K562 (cell line): ENCODE measurements around the gene MAPT. TPM values are rescaled to one million over a fixed set of nuclear protein-coding genes. Genes with fewer than 3 reads are reported as not detected.

Experiments used
- ATAC-seq: fragments of 200-7000 bp; cut with Tn5 transposase; 3 replicates; pipeline ENCODE4 v1.9.1; 2020; ENCODE audit warnings: moderate library complexity
- BruUV-seq: library from RNA; stranded (reverse); fragments of 400-500 nt; replicated peaks from 2 replicates; lab custom pipeline; 2021; lab: Mats Ljungman, UMichigan
- CTCF ChIA-PET: fragments of 300-600 bp; formaldehyde crosslinking; extraction: SDS; loops from one replicate; lab custom pipeline; 2021; ENCODE audit warnings: low intra/inter-chr PET ratio; lab: Yijun Ruan, JAX
- POLR2A ChIA-PET: fragments of 300-600, 350-650 bp; sonication (Branson Sonifier 250); formaldehyde crosslinking; extraction: SDS; loops from one replicate; lab custom pipeline; 2021; ENCODE audit warnings: antibody characterized with exemption, inconsistent platforms; lab: Yijun Ruan, JAX
- DNase-seq, 4 experiments: peaks; one replicate each; pipeline versions ENCODE4 v3.0.0 to v3.0.0-alpha.2; 2011 to 2018; ENCODE audit warnings: low spot score in 3 of 4, mixed read lengths in 3 of 4; ENCODE audit errors: extremely low read depth in 1 of 4
- FAIRE-seq: peaks from 2 replicates; lab custom pipeline; 2011; peaks lifted over from hg19 to GRCh38; lab: Jason Lieb, UNC
- H2AFZ ChIP-seq: 2 replicates; pipeline ENCODE4 v1.6.0; 2011; ENCODE audit warnings: low read depth, low read length, control low read depth, inconsistent platforms
- H3K27ac ChIP-seq: fragments of 200-600 bp; 3 replicates; pipeline ENCODE4 v1.8.0; 2011; ENCODE audit warnings: low read depth, mild to moderate bottlenecking, control low read depth, inconsistent platforms, low read length, moderate library complexity, mixed read lengths; ENCODE audit errors: extremely low read depth
- H3K27me3 ChIP-seq, 2 experiments: fragments of 300-600 bp in 1 of 2; 2 replicates in 1 of 2; 3 replicates in 1 of 2; pipeline versions ENCODE4 v1.6.0 to v1.8.0; 2011; ENCODE audit warnings: inconsistent platforms in 2 of 2, low read length in 2 of 2, mild to moderate bottlenecking in 1 of 2, mixed read lengths in 1 of 2, moderate library complexity in 1 of 2; ENCODE audit not compliant: control insufficient read depth in 2 of 2, insufficient read depth in 2 of 2
- H3K36me3 ChIP-seq: fragments of 300-600 bp; 3 replicates; pipeline ENCODE4 v1.8.0; 2011; ENCODE audit warnings: mild to moderate bottlenecking, low read length, inconsistent platforms; ENCODE audit not compliant: control insufficient read depth, insufficient read depth
- H3K4me1 ChIP-seq, 2 experiments: fragments of 200-600 bp in 1 of 2; replicated peaks in 1 of 2; 2 replicates in 1 of 2; 3 replicates in 1 of 2; pipeline versions ENCODE4 v1.5.1 to v1.8.0; 2011; ENCODE audit warnings: inconsistent platforms in 2 of 2, low read length in 2 of 2, mild to moderate bottlenecking in 1 of 2, mixed read lengths in 1 of 2, moderate library complexity in 1 of 2; ENCODE audit not compliant: control insufficient read depth in 2 of 2, insufficient read depth in 2 of 2
- H3K4me2 ChIP-seq: 2 replicates; pipeline ENCODE4 v1.6.1; 2011; ENCODE audit warnings: low read length, control low read depth, inconsistent platforms, mixed read lengths; ENCODE audit not compliant: insufficient read depth
- H3K4me3 ChIP-seq: fragments of 200-600 bp; sonication (generic), shearing (Covaris generic); 2 replicates; pipeline ENCODE4 v1.5.1; 2016; ENCODE audit warnings: control low read depth, inconsistent platforms
- H3K79me2 ChIP-seq: fragments of 200-600 bp; 3 replicates; pipeline ENCODE4 v1.8.0; 2011; ENCODE audit warnings: low read length, inconsistent platforms; ENCODE audit not compliant: control insufficient read depth, insufficient read depth
- H3K9ac ChIP-seq, 2 experiments: 2 replicates each; pipeline versions ENCODE4 v1.6.0 to v1.6.1; 2011; ENCODE audit warnings: low read depth in 2 of 2, low read length in 2 of 2, control low read depth in 1 of 2, inconsistent platforms in 1 of 2, mild to moderate bottlenecking in 1 of 2, mixed read lengths in 1 of 2; ENCODE audit not compliant: insufficient read depth in 1 of 2
- H3K9me1 ChIP-seq: one replicate; pipeline ENCODE4 v1.6.0; 2011; ENCODE audit warnings: inconsistent platforms, mild to moderate bottlenecking, low read length, moderate library complexity; ENCODE audit not compliant: control insufficient read depth, insufficient read depth
- H3K9me3 ChIP-seq: replicated peaks from 2 replicates; pipeline ENCODE4 v1.5.1; 2011; ENCODE audit warnings: low read depth, low read length, inconsistent platforms; ENCODE audit not compliant: control insufficient read depth, insufficient read depth
- H4K20me1 ChIP-seq: replicated peaks from 2 replicates; pipeline ENCODE4 v1.6.1; 2011; ENCODE audit warnings: low read length, inconsistent platforms, mixed read lengths; ENCODE audit not compliant: control insufficient read depth, insufficient read depth
- BCL6 ChIP-seq: fragments of 250-450 bp; sonication (Bioruptor Pico); IDR thresholded peaks from 2 replicates; pipeline ENCODE4 v1.4.0; 2020
- CBFA2T3 ChIP-seq: fragments of 450-650 bp; IDR thresholded peaks from 2 replicates; pipeline ENCODE4 v1.6.1; 2017
- CHD4 ChIP-seq: fragments of 200-600 bp; sonication (generic); IDR thresholded peaks from 3 replicates; pipeline ENCODE4 v1.6.1; 2012; ENCODE audit warnings: low read depth, mild to moderate bottlenecking, mixed read lengths, low read length, inconsistent platforms; ENCODE audit not compliant: insufficient read depth, insufficient replicate concordance, poor library complexity, severe bottlenecking
- EP400 ChIP-seq: fragments of 450-650 bp; IDR thresholded peaks from 2 replicates; pipeline ENCODE4 v1.6.1; 2017; ENCODE audit warnings: antibody characterized with exemption, mild to moderate bottlenecking, moderate library complexity
- FOXJ2 ChIP-seq: fragments of 200-800 bp; sonication (Bioruptor generic); IDR thresholded peaks from 2 replicates; pipeline ENCODE4 v1.6.1; 2016; ENCODE audit warnings: missing genetic modification characterization, missing compliant biosample characterization
- MAFF ChIP-seq: IDR thresholded peaks from 2 replicates; pipeline ENCODE4 v1.6.1; 2012; ENCODE audit warnings: low read length, improper control_type of control experiment
- MCM5 ChIP-seq: fragments of 450-650 bp; IDR thresholded peaks from 2 replicates; pipeline ENCODE4 v1.6.1; 2016; ENCODE audit warnings: low read depth
- RBM34 ChIP-seq: fragments of 200-400 bp; formaldehyde crosslinking; IDR thresholded peaks from 2 replicates; pipeline ENCODE4 v1.6.1; 2018; ENCODE audit warnings: low read length, borderline replicate concordance; ENCODE audit not compliant: insufficient read depth
- RBM39 ChIP-seq: fragments of 200-400 bp; formaldehyde crosslinking; optimal IDR thresholded peaks from 2 replicates; pipeline ENCODE3; 2018; ENCODE audit warnings: low read depth, low read length
- ZC3H4 ChIP-seq: sonication (generic); formaldehyde crosslinking; IDR thresholded peaks from 2 replicates; pipeline ENCODE4 v1.9.0; 2021; ENCODE audit warnings: missing genetic modification reagents, borderline replicate concordance
- ZNF586 ChIP-seq: fragments of 450-650 bp; formaldehyde crosslinking; conservative IDR thresholded peaks from 2 replicates; pipeline ENCODE4 v1.4.0; 2020; ENCODE audit warnings: mild to moderate bottlenecking, moderate library complexity
- WGBS: fragments of 100-300 bp; shearing (Covaris generic); methylation state at CpG from one replicate; pipeline ENCODE4 v1.1.6; 2016; ENCODE audit warnings: low coverage, mixed read lengths; ENCODE audit not compliant: insufficient coverage; ENCODE audit errors: missing lambda C conversion rate; 5-methylcytosine and 5-hydroxymethylcytosine counted together
- in situ Hi-C: fragments of 300-500 bp; cut with MboI; formaldehyde crosslinking; loops from 4 replicates; pipeline ENCODE4 v1.15.0; 2018; ENCODE audit warnings: inconsistent platforms, mixed read lengths
- intact Hi-C: fragments of 100-400 bp; cut with micrococcal nuclease; formaldehyde crosslinking; loops from 2 replicates; pipeline ENCODE4 v1.14.2; 2022
- polyA plus RNA-seq, 8 experiments: library from polyadenylated mRNA; depleted of rRNA in 4 of 8; stranded (reverse) in 5 of 8; unstranded in 3 of 8; fragments of >200 nt; fragmentation: Nextera tagmentation in 2 of 8; fragmentation: Illumina TruSeq in 1 of 8; extraction: Ambion mirVana in 2 of 8; extraction: Trizol in 1 of 8; gene quantifications; 2 replicates each; pipeline versions ENCODE4 v1.2.1 to v1.2.3, GENCODE V29; 2011 to 2014; ENCODE audit warnings: inconsistent platforms in 1 of 8, missing spikeins in 1 of 8
- total RNA-seq, 7 experiments: library from RNA; depleted of rRNA in 6 of 7; stranded (reverse); fragments of >200 nt in 6 of 7; fragmentation: Illumina TruSeq in 2 of 7; extraction: Trizol in 2 of 7; gene quantifications; 2 replicates each; pipeline versions ENCODE4 v1.2.1 to v1.2.3, GENCODE V29; 2011 to 2021; ENCODE audit warnings: low replicate concordance in 1 of 7
- TF ChIP-seq, protein P1 (sequence below): IDR thresholded peaks from 2 replicates; pipeline ENCODE4 v1.6.1; 2011; ENCODE audit not compliant: insufficient read length; ENCODE audit errors: extremely low read depth
- TF ChIP-seq, protein P2 (sequence below): IDR thresholded peaks from 2 replicates; pipeline ENCODE4 v1.6.1; 2011; ENCODE audit warnings: borderline replicate concordance, low read depth, mild to moderate bottlenecking, moderate library complexity, low read length; ENCODE audit not compliant: insufficient read depth, poor library complexity, severe bottlenecking
- TF ChIP-seq, protein P3 (sequence below): sonication (generic); formaldehyde crosslinking; IDR thresholded peaks from 2 replicates; pipeline ENCODE4 v1.8.1; 2023; ENCODE audit warnings: mild to moderate bottlenecking, missing genetic modification reagents
- TF ChIP-seq, protein P4 (sequence below): fragments of 250-450 bp; sonication (Bioruptor Pico); IDR thresholded peaks from 2 replicates; pipeline ENCODE4 v1.5.0; 2021; ENCODE audit warnings: mild to moderate bottlenecking, moderate library complexity

The MAPT gene
- total and polyA plus RNA-seq, 9 of the 15 experiments (the other 6 are each of a cell fraction or from before 2014, with no cell fraction given): 0.04 to 1.1 (median 0.36) TPM

DNA sequence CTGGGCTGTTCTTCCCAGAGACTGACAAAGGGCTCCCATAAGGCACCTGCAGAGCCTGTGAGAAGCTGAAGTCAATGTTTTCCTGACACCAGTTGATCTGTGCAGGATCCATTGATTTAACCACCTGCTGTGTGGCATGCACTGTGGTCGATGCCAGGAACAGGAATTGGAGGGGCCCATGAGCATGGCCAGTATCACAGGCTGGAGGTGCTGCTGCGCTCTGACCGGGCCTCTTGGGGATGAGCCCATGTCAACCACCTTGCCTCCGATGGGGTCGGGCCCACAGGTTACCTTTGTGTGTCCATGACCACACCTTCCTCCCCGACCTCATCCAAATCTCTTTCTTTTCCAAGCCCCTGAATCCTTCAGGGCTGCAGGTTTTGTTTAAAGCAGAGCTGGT is 86.5 kb downstream of the MAPT start:
- CTCF ChIA-PET: interaction anchor here (0.7 kb wide), 1 partner anchor 19 kb away, joined by 3 read pairs; no protein-coding TSS in a partner anchor
- TF ChIP-seq ZC3H4 (CRISPR knock-in tag) (no peak), MCM5 (no peak), CBFA2T3 (no peak), RBM34 (no peak), FOXJ2 (no peak), ZNF586 (no peak), CHD4 (no peak), BCL6 (CRISPR knock-in tag) (no peak), EP400 (no peak), RBM39 (no peak), MAFF (no peak)
- TF ChIP-seq, protein P1, sequence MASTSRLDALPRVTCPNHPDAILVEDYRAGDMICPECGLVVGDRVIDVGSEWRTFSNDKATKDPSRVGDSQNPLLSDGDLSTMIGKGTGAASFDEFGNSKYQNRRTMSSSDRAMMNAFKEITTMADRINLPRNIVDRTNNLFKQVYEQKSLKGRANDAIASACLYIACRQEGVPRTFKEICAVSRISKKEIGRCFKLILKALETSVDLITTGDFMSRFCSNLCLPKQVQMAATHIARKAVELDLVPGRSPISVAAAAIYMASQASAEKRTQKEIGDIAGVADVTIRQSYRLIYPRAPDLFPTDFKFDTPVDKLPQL: no peak
- TF ChIP-seq, protein P2, sequence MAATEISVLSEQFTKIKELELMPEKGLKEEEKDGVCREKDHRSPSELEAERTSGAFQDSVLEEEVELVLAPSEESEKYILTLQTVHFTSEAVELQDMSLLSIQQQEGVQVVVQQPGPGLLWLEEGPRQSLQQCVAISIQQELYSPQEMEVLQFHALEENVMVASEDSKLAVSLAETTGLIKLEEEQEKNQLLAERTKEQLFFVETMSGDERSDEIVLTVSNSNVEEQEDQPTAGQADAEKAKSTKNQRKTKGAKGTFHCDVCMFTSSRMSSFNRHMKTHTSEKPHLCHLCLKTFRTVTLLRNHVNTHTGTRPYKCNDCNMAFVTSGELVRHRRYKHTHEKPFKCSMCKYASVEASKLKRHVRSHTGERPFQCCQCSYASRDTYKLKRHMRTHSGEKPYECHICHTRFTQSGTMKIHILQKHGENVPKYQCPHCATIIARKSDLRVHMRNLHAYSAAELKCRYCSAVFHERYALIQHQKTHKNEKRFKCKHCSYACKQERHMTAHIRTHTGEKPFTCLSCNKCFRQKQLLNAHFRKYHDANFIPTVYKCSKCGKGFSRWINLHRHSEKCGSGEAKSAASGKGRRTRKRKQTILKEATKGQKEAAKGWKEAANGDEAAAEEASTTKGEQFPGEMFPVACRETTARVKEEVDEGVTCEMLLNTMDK: no peak
- TF ChIP-seq, protein P3, sequence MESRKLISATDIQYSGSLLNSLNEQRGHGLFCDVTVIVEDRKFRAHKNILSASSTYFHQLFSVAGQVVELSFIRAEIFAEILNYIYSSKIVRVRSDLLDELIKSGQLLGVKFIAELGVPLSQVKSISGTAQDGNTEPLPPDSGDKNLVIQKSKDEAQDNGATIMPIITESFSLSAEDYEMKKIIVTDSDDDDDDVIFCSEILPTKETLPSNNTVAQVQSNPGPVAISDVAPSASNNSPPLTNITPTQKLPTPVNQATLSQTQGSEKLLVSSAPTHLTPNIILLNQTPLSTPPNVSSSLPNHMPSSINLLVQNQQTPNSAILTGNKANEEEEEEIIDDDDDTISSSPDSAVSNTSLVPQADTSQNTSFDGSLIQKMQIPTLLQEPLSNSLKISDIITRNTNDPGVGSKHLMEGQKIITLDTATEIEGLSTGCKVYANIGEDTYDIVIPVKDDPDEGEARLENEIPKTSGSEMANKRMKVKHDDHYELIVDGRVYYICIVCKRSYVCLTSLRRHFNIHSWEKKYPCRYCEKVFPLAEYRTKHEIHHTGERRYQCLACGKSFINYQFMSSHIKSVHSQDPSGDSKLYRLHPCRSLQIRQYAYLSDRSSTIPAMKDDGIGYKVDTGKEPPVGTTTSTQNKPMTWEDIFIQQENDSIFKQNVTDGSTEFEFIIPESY (CRISPR knock-in tag): no peak
- TF ChIP-seq, protein P4, sequence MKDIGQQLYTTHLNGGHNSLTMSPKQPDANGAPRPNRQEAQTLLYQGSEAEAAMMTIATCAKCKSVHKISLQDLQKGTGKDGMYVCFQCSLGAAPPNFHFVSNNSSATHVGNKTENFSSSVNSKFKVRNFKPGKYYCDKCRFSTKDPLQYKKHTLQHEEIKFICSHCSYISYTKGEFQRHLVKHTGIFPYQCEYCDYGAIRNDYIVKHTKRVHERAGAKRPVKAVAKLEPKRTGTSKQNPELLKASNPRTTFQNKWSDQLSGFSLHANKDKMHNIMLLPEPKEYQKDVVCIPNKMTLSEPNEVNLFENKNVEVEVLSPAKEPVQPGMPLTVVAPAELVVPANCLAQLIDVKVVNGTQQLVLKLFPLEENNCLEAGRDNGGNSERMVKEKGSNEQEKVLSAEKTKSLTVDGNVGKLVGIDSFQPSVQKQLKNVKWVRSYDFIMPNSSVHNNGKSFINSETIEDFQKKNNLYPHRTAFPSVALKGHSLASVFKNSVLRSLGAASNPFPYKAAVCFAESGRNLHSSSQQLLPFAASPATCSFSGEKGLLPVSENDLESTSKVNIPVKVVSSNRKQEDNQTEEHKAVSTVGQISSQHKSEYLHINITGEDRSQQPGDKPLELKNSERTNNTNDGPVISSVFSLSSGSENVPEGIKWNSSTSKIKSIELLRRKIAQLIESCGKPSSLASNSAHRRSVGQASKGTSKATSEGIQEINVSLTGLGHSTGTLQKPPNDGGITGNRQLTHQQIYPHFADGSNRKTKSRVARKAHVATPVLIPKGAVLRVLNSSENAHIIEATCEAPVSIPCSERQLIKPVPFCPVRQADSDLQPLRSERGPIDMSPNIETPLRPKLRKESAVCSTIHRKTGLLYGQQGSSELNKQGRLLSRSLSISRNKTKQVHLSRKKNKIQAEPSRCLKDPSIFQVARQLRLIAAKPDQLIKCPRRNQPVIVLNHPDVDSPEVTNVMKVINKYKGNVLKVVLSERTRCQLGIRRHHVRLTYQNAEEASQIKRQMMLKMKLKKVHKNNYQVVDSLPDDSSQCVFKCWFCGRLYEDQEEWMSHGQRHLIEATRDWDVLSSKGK (CRISPR knock-in tag): no peak

More for the DNA sequence above, 86.5 kb downstream of the MAPT start:
- H3K4me1 ChIP-seq: peaks cover 40 to 47% of the 10 kb centered on the region in 2 experiments
- intact Hi-C loops: no loop called here
- no peak overlapping the region for H3K27ac ChIP-seq
- H3K27me3 ChIP-seq: no peaks in the 10 kb centered on the region
- no peaks in the 10 kb centered on the region for H3K36me3 ChIP-seq
- POLR2A ChIA-PET: no interaction called here
- 75% methylated on average over 6 of the region's 6 CpGs for WGBS
- no peak overlapping the region for H3K9ac ChIP-seq
- in situ Hi-C loops: loop anchor here (25.0 kb wide), 1 partner anchor 856 kb away; no protein-coding TSS in a partner anchor
- no peak for DNase-seq
- ATAC-seq: no peak
- no peak for FAIRE-seq
- no TSS peak for BruUV-seq
- H3K79me2 ChIP-seq: no peaks in the 10 kb centered on the region
- peaks cover 3% of the 10 kb centered on the region for H3K9me1 ChIP-seq
- no peak overlapping the region for H3K4me3 ChIP-seq
- H2AFZ ChIP-seq: no peak overlapping the region
- H3K9me3 ChIP-seq: no peaks in the 10 kb centered on the region
- no peak overlapping the region for H3K4me2 ChIP-seq
- H4K20me1 ChIP-seq: no peaks in the 10 kb centered on the region
